Endometrium (tissue), 2 donors: ENCODE results near the gene GAPDH.
"Not testable (repeated sequence)": the region's sequence is repeated elsewhere in the genome, so short reads cannot be mapped to it uniquely, and the experiment has no call there.

Source experiments
- FAIRE-seq: peaks from 2 replicates; lab custom pipeline; 2012; peaks lifted over from hg19 to GRCh38; lab: Jason Lieb, UNC
- donor health status: control.
- donor health status: control.

Gene GAPDH

DNA sequence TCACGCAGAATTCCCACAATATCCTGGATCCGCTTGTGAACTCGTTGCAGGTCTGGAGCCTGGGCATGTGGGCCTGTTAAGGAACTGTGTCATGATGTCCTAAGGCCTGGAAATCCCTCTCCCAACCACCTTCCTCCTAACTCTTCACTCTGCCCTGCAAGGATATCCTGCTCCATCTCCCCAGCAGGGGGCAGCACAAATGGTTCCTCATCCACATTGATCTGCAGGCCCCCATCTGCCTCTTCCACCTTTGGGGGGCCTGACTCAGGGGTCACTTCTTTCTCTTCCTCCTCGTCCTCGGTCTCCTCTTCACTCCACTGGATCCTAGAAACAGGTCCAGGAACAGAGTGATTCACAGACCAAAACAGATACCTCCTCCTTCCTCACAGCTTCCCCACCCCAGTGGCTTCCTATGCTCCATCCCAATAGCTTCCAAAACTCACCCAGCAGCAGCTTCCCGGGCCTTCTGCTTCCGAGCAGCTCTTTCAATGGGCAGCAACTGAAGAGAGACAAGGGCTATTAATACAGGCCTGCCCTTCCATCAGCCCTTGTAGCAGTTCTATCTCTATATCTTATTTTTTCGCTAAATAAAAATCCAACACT is 29.2 kb downstream of the GAPDH start:
- FAIRE-seq, result no peak

DNA sequence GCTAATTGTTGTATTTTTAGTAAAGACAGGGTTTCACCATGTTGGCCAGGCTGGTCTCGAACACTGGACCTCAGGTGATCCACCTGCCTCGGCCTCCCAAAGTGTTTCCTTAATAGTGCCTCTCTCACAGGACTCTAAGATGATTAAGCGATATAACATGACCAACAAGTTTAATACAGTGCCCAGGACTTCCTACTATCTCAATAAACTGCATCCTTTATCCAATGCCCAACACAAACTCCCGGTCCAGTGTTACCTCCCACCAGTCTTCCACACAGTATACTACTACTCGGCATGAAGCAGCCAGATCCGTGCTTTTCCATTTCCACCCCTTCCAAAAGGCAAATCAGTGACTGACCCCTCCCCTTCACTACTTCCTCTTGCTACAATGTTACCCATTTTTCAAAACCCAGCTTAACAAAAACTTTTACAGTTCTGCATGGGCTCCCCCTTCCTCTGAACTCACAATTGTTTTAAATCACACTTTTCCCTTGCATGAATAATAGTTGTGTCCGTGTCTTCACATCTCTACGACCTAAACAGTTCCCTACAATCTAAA is 32.9 kb downstream of the GAPDH start:
- no peak for FAIRE-seq

DNA sequence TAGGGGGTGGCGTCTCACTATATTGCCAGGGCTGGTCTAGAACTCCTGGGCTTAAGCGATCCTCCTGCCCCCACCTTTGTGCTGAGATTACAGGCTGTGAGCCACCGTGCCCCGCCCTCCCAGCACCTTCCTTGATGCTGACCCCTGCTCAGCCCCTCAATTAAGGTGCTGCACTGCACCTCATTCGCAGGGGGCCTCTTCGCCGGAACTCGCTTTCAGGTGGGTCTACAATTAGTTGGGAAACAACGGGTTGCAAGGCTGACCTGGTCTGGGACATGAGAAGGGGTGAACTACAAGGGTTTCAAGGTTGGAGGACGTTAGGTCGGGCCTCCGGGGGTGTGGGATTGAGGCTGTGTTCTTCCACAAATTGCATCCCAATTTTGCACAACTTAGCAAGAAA is 35.0 kb downstream of the GAPDH start:
- no peak for FAIRE-seq

DNA sequence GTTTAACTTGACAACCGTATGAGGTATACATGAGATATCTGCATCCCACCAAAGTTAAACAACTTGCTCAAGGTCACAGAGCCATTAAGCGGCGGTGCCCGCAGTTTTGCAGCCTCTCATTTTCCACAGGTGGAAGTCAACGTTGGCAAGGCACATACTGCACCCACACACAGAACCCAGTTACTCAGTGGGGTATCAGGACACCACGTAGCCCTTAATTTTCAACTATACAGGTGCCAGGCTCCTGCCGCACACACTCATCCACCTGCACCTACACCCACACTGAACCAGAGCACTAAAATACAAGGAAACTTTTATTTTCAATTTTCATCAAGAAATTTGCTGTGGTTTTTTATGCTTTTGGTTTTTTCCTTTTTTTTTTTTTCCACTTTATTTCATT is 35.5 kb downstream of the GAPDH start:
- no peak for FAIRE-seq

DNA sequence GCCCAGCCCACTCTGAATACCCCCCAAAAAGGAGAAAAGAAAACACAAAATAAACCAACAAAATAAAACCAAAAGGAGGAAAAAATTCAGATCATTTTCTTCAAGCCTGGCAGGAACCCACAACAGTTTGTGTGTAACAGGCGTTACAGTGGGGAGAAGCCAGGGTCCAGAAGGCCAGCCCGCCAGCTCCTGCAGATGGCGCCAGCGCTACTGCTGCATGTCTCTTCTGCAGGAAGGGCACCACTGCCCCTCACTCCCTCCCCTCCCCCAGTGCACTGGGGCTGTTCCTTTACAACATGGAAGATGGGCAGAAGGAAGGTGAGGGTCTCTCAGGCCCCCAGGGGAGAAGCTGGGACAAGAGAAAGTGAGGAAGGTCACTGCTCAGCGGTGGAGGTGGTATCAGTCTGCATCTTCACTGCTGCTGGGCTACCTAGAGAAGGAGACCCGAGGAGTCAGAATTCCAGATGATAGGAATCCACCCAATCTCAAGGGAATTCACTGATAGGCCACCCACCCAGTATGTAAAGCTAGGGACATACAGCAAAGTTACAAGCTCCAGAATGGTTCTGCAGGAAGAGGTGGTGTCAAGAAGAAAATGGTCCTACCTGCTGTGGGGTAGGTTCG is 36.1 kb downstream of the GAPDH start:
- FAIRE-seq, result no peak

DNA sequence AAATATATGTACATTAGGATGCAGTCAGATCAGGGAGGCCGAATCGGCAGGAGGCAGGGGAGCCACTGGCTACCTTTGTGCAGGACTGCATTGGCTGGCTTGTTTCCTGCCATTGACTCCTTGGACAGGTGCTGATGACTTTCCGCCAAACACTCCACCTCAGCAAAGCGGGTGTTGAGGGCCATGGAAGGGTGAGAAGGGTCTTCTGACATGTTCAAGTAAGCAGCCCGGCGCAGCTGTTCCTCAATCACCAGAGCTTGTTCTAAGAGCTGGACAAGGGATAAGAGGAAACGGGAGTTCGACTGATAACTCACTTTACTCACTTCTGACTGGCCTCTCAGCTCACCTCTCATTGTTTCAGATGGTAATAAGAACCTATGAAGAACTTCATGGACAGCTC is 38.7 kb downstream of the GAPDH start:
- no peak for FAIRE-seq

DNA sequence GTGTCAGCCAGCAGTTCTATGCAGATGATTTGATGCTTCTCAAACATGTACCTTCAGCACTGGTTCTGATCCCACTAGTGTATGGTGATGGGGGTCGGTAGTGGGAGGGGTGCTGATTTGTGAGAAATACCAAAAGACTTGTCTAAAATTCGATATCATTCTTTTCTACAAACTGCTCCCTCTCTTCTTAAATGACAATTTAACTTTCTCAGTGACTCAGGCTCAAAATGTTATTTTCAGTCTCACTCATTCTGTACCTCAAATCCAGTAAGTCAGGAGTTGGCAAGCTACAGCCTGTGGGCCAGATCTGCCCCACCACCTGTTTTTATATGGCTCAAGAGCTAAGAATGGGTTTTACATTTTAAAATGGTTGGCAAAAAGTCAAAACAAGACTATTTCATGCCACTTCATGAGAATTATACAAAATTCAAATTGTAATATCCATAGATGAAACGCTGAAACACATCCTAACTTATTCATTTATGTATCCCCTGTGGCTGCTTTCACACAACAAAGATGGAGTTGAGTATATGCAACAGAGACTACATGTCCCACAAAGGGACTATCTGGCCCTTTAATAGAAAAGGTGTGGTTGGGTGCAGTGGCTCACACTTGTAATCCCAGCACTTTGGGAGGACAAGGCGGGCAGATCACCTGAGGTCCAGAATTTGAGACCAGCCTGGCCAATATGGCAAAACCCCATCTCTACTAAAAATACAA is 40.4 kb downstream of the GAPDH start:
- no peak for FAIRE-seq

DNA sequence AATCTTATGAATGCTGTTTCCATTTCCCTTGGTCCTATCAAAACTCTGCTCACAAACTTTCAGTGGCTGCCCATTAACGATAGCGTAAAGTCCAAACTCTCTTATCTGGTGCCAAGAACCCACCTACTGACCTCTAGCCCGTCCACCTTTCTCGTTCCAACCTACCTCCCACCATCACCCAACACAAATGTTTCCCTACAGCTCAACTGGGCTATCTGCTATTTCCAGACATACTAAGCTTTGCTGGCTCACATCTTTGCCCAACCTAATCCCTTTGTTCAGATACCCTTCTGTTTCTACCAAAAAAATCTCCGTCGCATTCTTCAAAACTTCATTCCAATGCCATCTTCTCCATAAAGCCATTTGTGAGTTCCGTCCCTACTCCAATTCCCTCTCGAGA is 41.3 kb downstream of the GAPDH start:
- FAIRE-seq, result no peak

DNA sequence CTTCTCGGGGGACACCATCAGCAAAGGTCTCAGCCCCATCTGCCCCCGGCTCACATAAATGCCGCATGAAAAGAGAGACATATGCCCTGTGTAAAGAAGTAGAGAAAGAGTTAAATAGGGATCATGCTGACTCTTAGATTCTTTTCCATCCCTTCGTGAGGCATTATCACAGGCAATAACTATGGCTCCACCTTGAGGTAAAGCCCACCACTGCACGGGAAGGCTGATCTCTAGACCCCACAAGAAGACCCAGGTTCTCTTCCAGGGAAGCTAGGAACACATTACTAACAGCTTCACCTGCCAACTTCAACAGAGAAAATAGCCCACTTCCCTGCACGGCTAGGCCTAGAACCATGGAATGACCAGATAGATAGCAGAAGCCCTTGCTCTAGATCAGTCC is 47.9 kb downstream of the GAPDH start:
- FAIRE-seq, result no peak

DNA sequence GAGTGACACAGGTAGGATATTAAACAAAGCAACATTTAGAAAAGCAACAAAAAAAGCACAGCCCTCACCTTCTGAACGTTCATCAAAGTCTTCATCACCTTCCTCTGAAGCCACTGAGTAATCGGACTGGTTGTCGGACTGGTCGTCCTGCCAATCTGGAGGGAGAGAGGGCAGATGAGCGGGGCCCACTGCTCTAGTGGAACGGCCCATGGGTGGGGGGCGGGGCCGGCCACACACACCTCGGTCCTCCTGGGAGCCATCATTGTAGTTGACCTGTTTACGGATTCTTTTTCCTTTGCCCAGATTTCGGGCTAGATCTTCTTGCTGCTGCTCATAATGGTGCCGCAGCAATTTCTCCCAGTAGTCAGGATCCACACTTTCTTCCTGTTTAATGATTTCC is 48.6 kb downstream of the GAPDH start:
- no peak for FAIRE-seq

DNA sequence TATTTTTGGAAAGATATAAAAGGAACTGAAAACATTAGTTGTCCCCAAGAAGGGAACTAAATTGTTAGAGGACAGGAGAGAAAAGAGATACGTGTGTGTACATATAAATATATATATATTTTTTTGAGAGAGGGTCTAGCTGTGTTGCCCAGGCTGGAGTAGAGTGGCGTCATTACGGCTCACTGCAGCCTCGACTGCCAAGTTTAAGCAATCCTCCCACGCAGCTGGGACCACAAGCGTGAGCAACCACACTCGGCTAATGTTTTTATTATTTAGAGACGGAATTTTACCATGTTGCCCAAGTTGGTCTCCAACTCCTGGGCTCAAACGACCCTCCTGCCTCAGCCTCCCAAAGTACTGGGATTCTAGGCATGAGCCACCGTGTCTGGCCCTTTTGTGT is 50.0 kb downstream of the GAPDH start:
- FAIRE-seq, result no peak

DNA sequence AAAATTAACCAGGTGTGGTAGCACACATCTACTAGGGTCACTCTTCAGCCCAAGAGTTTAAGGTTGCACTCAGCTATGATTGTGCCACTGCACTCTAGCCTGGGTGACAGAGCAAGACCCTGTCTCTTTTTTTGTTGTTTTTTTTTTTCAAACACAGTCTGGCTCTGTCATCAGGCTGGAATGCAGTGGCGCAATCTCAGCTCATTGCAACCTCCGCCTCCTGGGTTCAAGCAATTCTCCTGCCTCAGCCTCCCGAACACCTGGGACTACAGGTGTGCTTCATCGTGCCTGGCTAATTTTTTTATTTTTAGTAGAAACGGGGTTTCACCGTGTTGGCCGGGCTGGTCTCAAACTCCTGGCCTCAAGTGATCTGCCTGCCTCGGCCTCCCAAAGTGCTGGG is 52.3 kb downstream of the GAPDH start:
- not testable (repeated sequence) for FAIRE-seq
